Measurements from ENCODE around the gene BTBD16. TPM values are rescaled to one million over a fixed set of nuclear protein-coding genes. Genes with fewer than 3 reads are reported as not detected.

BTBD16 gene
- total and polyA plus RNA-seq, 2 of the 13 experiments (the other 11 are each of a cell fraction or from before 2014, with no cell fraction given): 5.0 to 11.9 TPM

GRCh38 chr10:122386514-122386913, 115.4 kb downstream of the BTBD16 start (continued):
- no peak for TF ChIP-seq DMTF1 (CRISPR knock-in tag; IDR thresholded peaks at IDR 0.05)

- no peak overlapping the region for H3K27ac ChIP-seq (ENCODE audit: extremely low read length, insufficient read depth, low read length)
- no peaks in the 10 kb centered on the region for H3K27me3 ChIP-seq (ENCODE audit: control insufficient read depth in 1 of 2, insufficient read depth in 2 of 2, low read length in 2 of 2)
- DNase-seq (ENCODE audit: low spot score): no peak
- CTCF ChIA-PET (ENCODE audit: low intra/inter-chr PET ratio, low total read pairs): no interaction called here
- no peak for ATAC-seq
- no TSS peak for BruUV-seq (replicated peaks)
- no peak overlapping the region for H3K9ac ChIP-seq (ENCODE audit: insufficient read depth, low read depth, low read length)
- H3K79me2 ChIP-seq (ENCODE audit: insufficient read depth, low read length): peaks cover 93% of the 10 kb centered on the region
- POLR2A ChIA-PET: interaction anchor here (1.1 to 1.6 kb wide), 2 partner anchors 13 to 77 kb away, joined by 7 to 10 read pairs; partner anchors contain the start of gene PLEKHA1
- no peak overlapping the region for H3K4me3 ChIP-seq (replicated peaks in 1 of 3; ENCODE audit: insufficient read depth in 1 of 3, low read depth in 2 of 3, low read length in 3 of 3)
- H3K9me3 ChIP-seq (ENCODE audit: low read length): no peaks in the 10 kb centered on the region
- H4K20me1 ChIP-seq (ENCODE audit: insufficient read depth, low read length): peaks cover 3% of the 10 kb centered on the region; the same call in 1 of the 2 replicates
- FAIRE-seq: no peak
- intact Hi-C loops (cut with micrococcal nuclease; ENCODE audit: unreplicated experiment) (no loop called here), in situ Hi-C loops (cut with HindIII; ENCODE audit: extremely low pct_ligation_motif_present, low pct_unique_long_range_greater_than_20kb) (no loop called here)
- H2AFZ ChIP-seq (ENCODE audit: low read length): no peak overlapping the region
- H3K36me3 ChIP-seq (replicated peaks in 1 of 2; ENCODE audit: control insufficient read depth in 1 of 2, insufficient read depth in 2 of 2, low read length in 2 of 2): peaks cover 1 to 12% of the 10 kb centered on the region in 2 experiments
- peaks cover 50% of the 10 kb centered on the region for H3K4me1 ChIP-seq (ENCODE audit: insufficient read depth, low read length)
- no peak overlapping the region for H3K4me2 ChIP-seq (ENCODE audit: low read depth, low read length)
- no peak for TF ChIP-seq ZSCAN5A (CRISPR knock-in tag; IDR thresholded peaks at IDR 0.05; ENCODE audit: borderline replicate concordance)
- TF ChIP-seq CEBPG (CRISPR knock-in tag; IDR thresholded peaks at IDR 0.05): no peak
- no peak for TF ChIP-seq HOXA3 (CRISPR knock-in tag; IDR thresholded peaks at IDR 0.05)
- TF ChIP-seq SP140L (CRISPR knock-in tag; IDR thresholded peaks at IDR 0.05; ENCODE audit: borderline replicate concordance): no peak
- WGBS (ENCODE audit: low lambda C conversion rate): 89% methylated on average over 2 of the region's 2 CpGs
Measured at GRCh38 chr10:122387572-122387971, 116.5 kb downstream of the BTBD16 start.

Small RNA genes within 50 kb of the gene (small RNA-seq; reads per million reads assigned to genes)
- gene RNU6-728P (ENCODE audit: insufficient read depth in 2 of 3, insufficient read length in 3 of 3, low read depth in 2 of 3, low replicate concordance in 1 of 3): 0 reads per million in 3 experiments

Other genes with a start within 250 kb of the BTBD16 start
- gene PLEKHA1, start 103.4 kb downstream of the BTBD16 start, total RNA-seq (2016; rRNA removed; fragmentation: Illumina TruSeq; extraction: Trizol): 30.8 and 32.2 TPM in 2 replicates
- 48.6 and 53.3 TPM in 2 replicates for gene PLEKHA1, start 103.4 kb downstream of the BTBD16 start, polyA plus RNA-seq (2011; rRNA removed)
- not detected in 2 replicates for gene ARMS2, start 183.4 kb downstream of the BTBD16 start, total RNA-seq (2016; rRNA removed; fragmentation: Illumina TruSeq; extraction: Trizol)
- not detected in 2 replicates for gene ARMS2, start 183.4 kb downstream of the BTBD16 start, polyA plus RNA-seq (2011; rRNA removed)
- gene HTRA1, start 190.3 kb downstream of the BTBD16 start, total RNA-seq (2016; rRNA removed; fragmentation: Illumina TruSeq; extraction: Trizol): 0.17 and 0.40 TPM in 2 replicates
- 0.11 and 0.18 TPM in 2 replicates for gene HTRA1, start 190.3 kb downstream of the BTBD16 start, polyA plus RNA-seq (2011; rRNA removed)

All from HepG2 (cell line).